Heart left ventricle (tissue), 16 donors: Measurements from ENCODE around the gene NUP88. TPM values are rescaled to one million over a fixed set of nuclear protein-coding genes. Genes with fewer than 3 reads are reported as not detected.
A peak's percentile ranks its signal among the peaks of the same experiment; 100 is the strongest.

Source experiments
- ATAC-seq, 4 donors: fragments of 200-7000 bp; cut with Tn5 transposase; one replicate each; pipeline ENCODE4 v1.9.1; 2020 to 2022; ENCODE audit warnings: moderate library complexity in 4 of 4, mild to moderate bottlenecking in 3 of 4, moderate number of reproducible peaks in 1 of 4
- DNase-seq, 5 donors: peaks; one replicate each; pipeline ENCODE4 v3.0.0-alpha.2; 2020
- H3K27ac ChIP-seq, 12 donors: fragments of 200-600 bp; sonication (generic) in 4 of 12; one replicate each; pipeline versions ENCODE4 v1.5.0 to v1.8.0; 2016 to 2022; ENCODE audit warnings: mild to moderate bottlenecking in 2 of 12
- H3K27me3 ChIP-seq, 9 donors: fragments of 200-600 bp; sonication (generic) in 2 of 9; one replicate each; pipeline versions ENCODE4 v1.5.1 to v1.8.0; 2016 to 2022; ENCODE audit warnings: mild to moderate bottlenecking in 3 of 9
- H3K36me3 ChIP-seq, 9 donors: fragments of 200-600 bp; sonication (generic) in 2 of 9; one replicate each; pipeline versions ENCODE4 v1.5.0 to v1.8.0; 2018 to 2022; ENCODE audit warnings: mild to moderate bottlenecking in 2 of 9
- H3K4me1 ChIP-seq, 12 donors: fragments of 200-600 bp; sonication (generic) in 4 of 12; one replicate each; pipeline versions ENCODE4 v1.5.0 to v1.8.0; 2016 to 2022; ENCODE audit warnings: mild to moderate bottlenecking in 3 of 12
- H3K4me3 ChIP-seq, 12 donors: fragments of 200-600 bp; sonication (generic) in 4 of 12; one replicate each; pipeline versions ENCODE4 v1.5.0 to v1.8.0; 2017 to 2022; ENCODE audit warnings: mild to moderate bottlenecking in 9 of 12, moderate library complexity in 4 of 12
- H3K9me3 ChIP-seq, 12 donors: fragments of 200-600 bp; sonication (generic) in 4 of 12; one replicate each; pipeline versions ENCODE4 v1.5.0 to v1.8.0; 2016 to 2022; ENCODE audit warnings: mild to moderate bottlenecking in 1 of 12
- CTCF ChIP-seq, 12 donors: fragments of 200-600 bp; sonication (generic) in 4 of 12; IDR thresholded peaks; one replicate each; pipeline versions ENCODE4 v1.5.0 to v1.8.0; 2018 to 2022; ENCODE audit warnings: antibody characterized with exemption in 12 of 12, mild to moderate bottlenecking in 5 of 12
- POLR2A ChIP-seq, 2 donors: fragments of 450-650 bp; IDR thresholded peaks; one replicate each; pipeline ENCODE4 v1.6.1; 2017; ENCODE audit warnings: antibody characterized with exemption in 2 of 2, mild to moderate bottlenecking in 2 of 2, moderate library complexity in 2 of 2
- WGBS, 4 donors: extraction: QIAGEN DNeasy Blood & Tissue Kit in 2 of 4; methylation state at CpG; one replicate each; pipeline versions ENCODE4 v1.1.5 to v1.1.7; 2013 to 2018; 5-methylcytosine and 5-hydroxymethylcytosine counted together
- intact Hi-C, 10 donors: fragments of 100-400 bp; cut with DNase I; formaldehyde crosslinking; loops; one replicate each; pipeline versions ENCODE4 v1.11.1 to v1.14.2; 2022
- polyA plus RNA-seq, 2 donors: library from polyadenylated mRNA; stranded (reverse); fragments of 200-250 nt; gene quantifications; one replicate each; pipeline ENCODE4 v1.2.3, GENCODE V29; 2013
- total RNA-seq, 9 donors: library from RNA; depleted of rRNA in 2 of 9; stranded (reverse); fragments of >200 nt in 2 of 9; fragmentation: NEBNext Ultra II Directional in 3 of 9; extraction: Animal tissue kit (Norgen Biotek cat#: 25700) in 3 of 9; gene quantifications; one replicate each; pipeline versions ENCODE4 v1.1.0 to v1.2.4, GENCODE V29; 2016 to 2023
- donor health status: ischemic (EF 13 %, LVEDD 7.1; RV severe dilation, severe dysfunction).
- donor health status: healthy with polysubstance abuse.
- donor health status: DM: no; HTN: yes; CAD: no.
- donor health status: DM: no; HTN: no; CAD: no.
- donor health status: ischemic (EF 25% LVEDD 6.9; RV normal size, moderate dysfunction).
- donor health status: ischemic (EF 25% LVEDD 5.7; RV mildly dilated, moderate dysfunction).
- donor health status: healthy.
- donor health status: DM: yes; HTN: yes; CAD: no.
- donor health status: ischemic (EF 35%, LVEDD 5.7; RV mildly dilated, moderate dysfunction).
- donor health status: nonischemic (EF 11% LVEDD 7.7; RV severe dilation, severe dysfunction).
- donor health status: DM: yes; HTN: yes; CAD: no.
- donor health status: PGD.
- donor health status: ischemic (EF 29% LVEDD 5.4; RV normal size, mild dysfunction).
- donor health status: nonischemic (EF 23%, LVEDD 6.1; RV moderate dilation, normal function).

NUP88 gene
- total and polyA plus RNA-seq, 11 donors: 27.5 to 69.6 (median 40.6) TPM

- no peak overlapping the region for H3K27ac ChIP-seq
- no peak for ATAC-seq
- H3K4me3 ChIP-seq: no peak overlapping the region
- TF ChIP-seq CTCF (IDR thresholded peaks at IDR 0.05) (no peak), POLR2A (IDR thresholded peaks at IDR 0.05) (no peak)
- no peaks in the 10 kb centered on the region for H3K4me1 ChIP-seq
- WGBS, 4 donors: 75 to 80% (median 76%) methylated on average over 7 of the region's 7 CpGs
- intact Hi-C loops: no loop called here
- H3K9me3 ChIP-seq: no peaks in the 10 kb centered on the region
- no peak for DNase-seq
- peaks cover 0 to 99% (median 92%) of the 10 kb centered on the region in 9 donors for H3K36me3 ChIP-seq
- H3K27me3 ChIP-seq: no peaks in the 10 kb centered on the region
These were observed 57.2 kb downstream of the NUP88 start for GRCh38 chr17:5362162-5362811.

GRCh38 chr17:5361426-5361825 lies 58.0 kb downstream of the NUP88 start:
- intact Hi-C loops: no loop called here
- no peak for DNase-seq
- ATAC-seq: no peak
- H3K36me3 ChIP-seq: peaks cover 0 to 99% (median 92%) of the 10 kb centered on the region in 9 donors
- no peak overlapping the region for H3K4me3 ChIP-seq
- TF ChIP-seq CTCF (IDR thresholded peaks at IDR 0.05): no peak
- no peak for TF ChIP-seq POLR2A (IDR thresholded peaks at IDR 0.05)
- H3K27ac ChIP-seq: no peak overlapping the region
- no peaks in the 10 kb centered on the region for H3K27me3 ChIP-seq
- H3K9me3 ChIP-seq: no peaks in the 10 kb centered on the region
- H3K4me1 ChIP-seq: peaks cover 0 to 4% (median 0%) of the 10 kb centered on the region in 12 donors
- WGBS, 4 donors: 74 to 82% (median 74%) methylated on average over 6 to 9 of the region's 9 CpGs

GRCh38 chr17:5355421-5356129 lies 63.9 kb downstream of the NUP88 start:
- H3K4me3 ChIP-seq: no peak overlapping the region
- H3K36me3 ChIP-seq: peaks cover 0 to 100% (median 96%) of the 10 kb centered on the region in 9 donors
- intact Hi-C loops: no loop called here
- no peaks in the 10 kb centered on the region for H3K27me3 ChIP-seq
- peak overlapping the region in 6 of 12 donors; percentile 9 to 74 (median 54) for H3K27ac ChIP-seq
- no peaks in the 10 kb centered on the region for H3K9me3 ChIP-seq
- peaks cover 0 to 21% (median 0%) of the 10 kb centered on the region in 12 donors for H3K4me1 ChIP-seq
- ATAC-seq (peak in 3 of 4 donors; percentile 39 to 69 (median 44)), DNase-seq (no peak)
- TF ChIP-seq POLR2A (IDR thresholded peaks at IDR 0.05) (no peak), CTCF (IDR thresholded peaks at IDR 0.05) (no peak)
- whole genome bisulfite sequencing, 4 donors: 57 to 75% (median 67%) methylated on average over 3 of the region's 3 CpGs

GRCh38 chr17:5354886-5355415 lies 64.5 kb downstream of the NUP88 start:
- H3K27ac ChIP-seq: peak overlapping the region in 5 of 12 donors; percentile 23 to 74 (median 55)
- ATAC-seq: no peak
- TF ChIP-seq CTCF (IDR thresholded peaks at IDR 0.05) (no peak), POLR2A (IDR thresholded peaks at IDR 0.05) (no peak)
- no peak for DNase-seq
- no peaks in the 10 kb centered on the region for H3K27me3 ChIP-seq
- H3K36me3 ChIP-seq: peaks cover 0 to 100% (median 94%) of the 10 kb centered on the region in 9 donors
- 84 to 90% (median 85%) methylated on average over 2 of the region's 2 CpGs for WGBS, 4 donors
- H3K9me3 ChIP-seq: no peaks in the 10 kb centered on the region
- H3K4me1 ChIP-seq: peaks cover 0 to 21% (median 0%) of the 10 kb centered on the region in 12 donors
- intact Hi-C loops: no loop called here
- no peak overlapping the region for H3K4me3 ChIP-seq
